H1 (cell line): Measurements from ENCODE around the gene ARID1B. TPM values are rescaled to one million over a fixed set of nuclear protein-coding genes. Genes with fewer than 3 reads are reported as not detected.

Experiments used
- CTCF ChIA-PET: fragments of 300-600 bp; sonication (Branson Sonifier 250); formaldehyde crosslinking; loops from one replicate; lab custom pipeline; 2021; ENCODE audit not compliant: partially characterized antibody; lab: Charles Lee
- POLR2A ChIA-PET: fragments of 300-600 bp; sonication (Branson Sonifier 250); formaldehyde crosslinking; loops from one replicate; lab custom pipeline; 2021; ENCODE audit warnings: inconsistent platforms; ENCODE audit not compliant: partially characterized antibody; lab: Charles Lee
- DNase-seq, 2 experiments: peaks; one replicate each; pipeline versions ENCODE4 v3.0.0 to v3.0.0-alpha.2; 2010 to 2022; ENCODE audit warnings: low spot score in 2 of 2, low read depth in 1 of 2, mixed read lengths in 1 of 2
- FAIRE-seq: peaks from 2 replicates; lab custom pipeline; 2011; peaks lifted over from hg19 to GRCh38; lab: Jason Lieb, UNC
- H2AFZ ChIP-seq: 2 replicates; pipeline ENCODE4 v1.8.1; 2012; ENCODE audit warnings: low read length, inconsistent platforms
- H2AK5ac ChIP-seq: 2 replicates; pipeline ENCODE4 v1.6.1; 2013; ENCODE audit warnings: low read depth, low read length
- H2BK120ac ChIP-seq: replicated peaks from 2 replicates; pipeline ENCODE3; 2013; ENCODE audit warnings: low read depth, low read length, inconsistent platforms
- H2BK12ac ChIP-seq: 2 replicates; pipeline ENCODE4 v1.6.1; 2013; ENCODE audit warnings: low read depth, low read length
- H2BK15ac ChIP-seq: 2 replicates; pipeline ENCODE4 v1.6.1; 2013; ENCODE audit warnings: low read length
- H2BK20ac ChIP-seq: 2 replicates; pipeline ENCODE4 v1.6.1; 2013; ENCODE audit warnings: low read length
- H2BK5ac ChIP-seq: 2 replicates; pipeline ENCODE4 v1.6.1; 2013; ENCODE audit warnings: low read depth, low read length
- H3K14ac ChIP-seq: 2 replicates; pipeline ENCODE4 v1.6.1; 2013; ENCODE audit warnings: inconsistent platforms; ENCODE audit not compliant: insufficient read length
- H3K18ac ChIP-seq: 2 replicates; pipeline ENCODE4 v1.6.1; 2013; ENCODE audit warnings: low read length; ENCODE audit errors: extremely low read depth
- H3K23ac ChIP-seq: 2 replicates; pipeline ENCODE4 v1.6.1; 2013; ENCODE audit warnings: inconsistent platforms; ENCODE audit not compliant: insufficient read length
- H3K23me2 ChIP-seq: 2 replicates; pipeline ENCODE4 v1.6.1; 2013; ENCODE audit warnings: low read depth, low read length
- H3K27ac ChIP-seq: 2 replicates; pipeline ENCODE4 v1.6.1; 2011; ENCODE audit warnings: low read depth, low read length, inconsistent platforms
- H3K27me3 ChIP-seq, 4 experiments: replicated peaks in 1 of 4; 1 replicate in 1 of 4; 2 replicates in 3 of 4; pipeline versions ENCODE4 v1.6.1 to v1.8.1; 2011 to 2013; ENCODE audit warnings: low read length in 3 of 4, mild to moderate bottlenecking in 3 of 4, inconsistent platforms in 2 of 4, mixed read lengths in 2 of 4, moderate library complexity in 1 of 4; ENCODE audit not compliant: control insufficient read depth in 3 of 4, insufficient read depth in 3 of 4; ENCODE audit errors: extremely low read depth in 1 of 4
- H3K36me3 ChIP-seq, 4 experiments: 2 replicates each; pipeline versions ENCODE4 v1.6.1 to v1.8.1; 2011 to 2013; ENCODE audit warnings: mild to moderate bottlenecking in 4 of 4, low read length in 3 of 4, moderate library complexity in 2 of 4, control low read depth in 1 of 4, inconsistent platforms in 1 of 4; ENCODE audit not compliant: insufficient read depth in 4 of 4, control insufficient read depth in 2 of 4
- H3K4ac ChIP-seq: replicated peaks from 2 replicates; pipeline ENCODE3; 2013; ENCODE audit warnings: low read length, low read depth, mixed read lengths, inconsistent platforms; ENCODE audit not compliant: insufficient read length
- H3K4me1 ChIP-seq, 4 experiments: replicated peaks in 1 of 4; 1 replicate in 1 of 4; 2 replicates in 3 of 4; pipeline versions ENCODE4 v1.6.1 to v1.8.1; 2011 to 2013; ENCODE audit warnings: low read length in 3 of 4, inconsistent platforms in 2 of 4, mixed read lengths in 1 of 4; ENCODE audit not compliant: insufficient read depth in 4 of 4, control insufficient read depth in 3 of 4
- H3K4me2 ChIP-seq, 2 experiments: 2 replicates each; pipeline versions ENCODE4 v1.6.1 to v1.8.1; 2011 to 2013; ENCODE audit warnings: low read depth in 2 of 2, low read length in 2 of 2, control low read depth in 1 of 2, inconsistent platforms in 1 of 2, mild to moderate bottlenecking in 1 of 2; ENCODE audit not compliant: insufficient read depth in 1 of 2
- H3K4me3 ChIP-seq, 4 experiments: fragments of 200-600, 300-600 bp in 1 of 4; sonication (generic), shearing (Covaris generic), sonication (Bioruptor Twin) in 1 of 4; 2 replicates each; pipeline versions ENCODE4 v1.5.1 to v1.8.1; 2011 to 2016; ENCODE audit warnings: low read length in 4 of 4, low read depth in 3 of 4, control low read depth in 2 of 4, inconsistent platforms in 2 of 4, mild to moderate bottlenecking in 2 of 4, mixed read lengths in 1 of 4, moderate library complexity in 1 of 4; ENCODE audit not compliant: insufficient read depth in 2 of 4; ENCODE audit errors: extremely low read depth in 1 of 4
- H3K56ac ChIP-seq: replicated peaks from 2 replicates; pipeline ENCODE3; 2013; ENCODE audit warnings: low read depth, mild to moderate bottlenecking, mixed read lengths, low read length, inconsistent platforms; ENCODE audit not compliant: insufficient read length
- H3K79me1 ChIP-seq: 2 replicates; pipeline ENCODE4 v1.6.1; 2013; ENCODE audit warnings: low read depth, low read length, control low read depth
- H3K79me2 ChIP-seq, 2 experiments: 2 replicates each; pipeline versions ENCODE4 v1.6.1 to v1.8.1; 2012 to 2013; ENCODE audit warnings: low read length in 2 of 2, mild to moderate bottlenecking in 2 of 2, inconsistent platforms in 1 of 2; ENCODE audit not compliant: insufficient read depth in 2 of 2, control insufficient read depth in 1 of 2
- H3K9ac ChIP-seq, 4 experiments: replicated peaks in 1 of 4; 1 replicate in 1 of 4; 2 replicates in 3 of 4; pipeline versions ENCODE4 v1.6.1 to v1.8.1; 2011 to 2013; ENCODE audit warnings: low read depth in 3 of 4, low read length in 3 of 4, control low read depth in 2 of 4, mild to moderate bottlenecking in 2 of 4, moderate library complexity in 2 of 4, inconsistent platforms in 1 of 4; ENCODE audit errors: extremely low read depth in 1 of 4
- H3K9me3 ChIP-seq, 2 experiments: 2 replicates each; pipeline versions ENCODE4 v1.6.1 to v1.8.1; 2012 to 2013; ENCODE audit warnings: mild to moderate bottlenecking in 2 of 2, moderate library complexity in 2 of 2, control low read depth in 1 of 2, inconsistent platforms in 1 of 2, low read depth in 1 of 2, low read length in 1 of 2, mixed read lengths in 1 of 2; ENCODE audit not compliant: insufficient read depth in 2 of 2
- H4K20me1 ChIP-seq, 2 experiments: replicated peaks in 1 of 2; 2 replicates each; pipeline versions ENCODE3 to v1.8.1; 2011 to 2013; ENCODE audit warnings: inconsistent platforms in 2 of 2, low read length in 2 of 2, mild to moderate bottlenecking in 1 of 2; ENCODE audit not compliant: insufficient read depth in 2 of 2, control insufficient read depth in 1 of 2
- H4K5ac ChIP-seq: 2 replicates; pipeline ENCODE4 v1.6.1; 2013; ENCODE audit warnings: low read length, low read depth, mixed read lengths, inconsistent platforms; ENCODE audit not compliant: insufficient read length
- H4K8ac ChIP-seq: 2 replicates; pipeline ENCODE4 v1.8.0; 2013; ENCODE audit warnings: mild to moderate bottlenecking, moderate library complexity, low read length, inconsistent platforms; ENCODE audit not compliant: insufficient read depth; ENCODE audit errors: extremely low read depth
- H4K91ac ChIP-seq: replicated peaks from 2 replicates; pipeline ENCODE3; 2013; ENCODE audit warnings: low read length, mixed read lengths, inconsistent platforms; ENCODE audit not compliant: insufficient read length
- BCL11A ChIP-seq, 2 experiments: IDR thresholded peaks; one replicate each; pipeline ENCODE4 v1.6.1; 2011; ENCODE audit warnings: low read depth in 2 of 2, low read length in 2 of 2, mild to moderate bottlenecking in 2 of 2
- BRCA1 ChIP-seq: IDR thresholded peaks from 2 replicates; pipeline ENCODE4 v1.6.1; 2012; ENCODE audit warnings: low read depth, low read length, improper control_type of control experiment
- EGR1 ChIP-seq: IDR thresholded peaks from 2 replicates; pipeline ENCODE4 v1.6.1; 2011; ENCODE audit warnings: low read depth, low read length, borderline replicate concordance
- KDM1A ChIP-seq: fragments of 200-600, 300-600 bp; sonication (generic); IDR thresholded peaks from 2 replicates; pipeline ENCODE4 v1.7.1; 2016; ENCODE audit warnings: mild to moderate bottlenecking, low read length, borderline replicate concordance
- KDM4A ChIP-seq: IDR thresholded peaks from one replicate; pipeline ENCODE4 v1.7.1; 2012; ENCODE audit warnings: low read depth, mild to moderate bottlenecking, moderate library complexity, low read length, inconsistent platforms; ENCODE audit not compliant: severe bottlenecking
- SAP30 ChIP-seq: fragments of 300-600 bp; sonication (generic); IDR thresholded peaks from 2 replicates; pipeline ENCODE4 v1.7.1; 2012; ENCODE audit warnings: low read length, moderate library complexity, mild to moderate bottlenecking, inconsistent platforms; ENCODE audit not compliant: insufficient read depth, insufficient replicate concordance
- SIN3A ChIP-seq, 2 experiments: IDR thresholded peaks in 1 of 2; conservative IDR thresholded peaks in 1 of 2; 2 replicates each; pipeline ENCODE4 v1.6.1; 2011 to 2012; ENCODE audit warnings: low read length in 2 of 2, improper control_type of control experiment in 1 of 2, low read depth in 1 of 2, mild to moderate bottlenecking in 1 of 2
- SIRT6 ChIP-seq: IDR thresholded peaks from one replicate; pipeline ENCODE4 v1.7.1; 2012; ENCODE audit warnings: low read length, inconsistent platforms
- SIX5 ChIP-seq: IDR thresholded peaks from 2 replicates; pipeline ENCODE4 v1.6.1; 2011; ENCODE audit warnings: mild to moderate bottlenecking, low read depth, low read length
- TAF1 ChIP-seq: IDR thresholded peaks from 2 replicates; pipeline ENCODE4 v1.6.1; 2011; ENCODE audit warnings: mild to moderate bottlenecking, low read depth, low read length
- TCF12 ChIP-seq: IDR thresholded peaks from 2 replicates; pipeline ENCODE4 v1.6.1; 2011; ENCODE audit warnings: low read depth, mild to moderate bottlenecking, low read length
- YY1 ChIP-seq: IDR thresholded peaks from 2 replicates; pipeline ENCODE4 v1.6.1; 2011; ENCODE audit warnings: low read depth, mild to moderate bottlenecking, low read length
- WGBS, 2 experiments: shearing (Covaris generic) in 1 of 2; methylation state at CpG; one replicate each; pipeline versions ENCODE4 v1.1.6 to v1.1.7; 2013 to 2015; ENCODE audit warnings: low lambda C conversion rate in 2 of 2, mixed read lengths in 2 of 2, inconsistent platforms in 1 of 2, low coverage in 1 of 2, missing lambda C conversion rate in 1 of 2; ENCODE audit not compliant: insufficient replicate concordance in 2 of 2, insufficient coverage in 1 of 2, insufficient read length in 1 of 2; ENCODE audit errors: extremely low coverage in 1 of 2, missing lambda C conversion rate in 1 of 2; 5-methylcytosine and 5-hydroxymethylcytosine counted together
- polyA plus RNA-seq, 7 experiments: library from polyadenylated mRNA; depleted of rRNA in 3 of 7; stranded (reverse) in 5 of 7; unstranded in 2 of 7; fragments of >200 nt in 5 of 7; fragments of 200-250 nt in 2 of 7; gene quantifications; 1 replicate in 5 of 7; 2 replicates in 1 of 7; 4 replicates in 1 of 7; pipeline versions ENCODE4 v1.2.1 to v1.2.3, GENCODE V29; 2011 to 2013; ENCODE audit warnings: missing spikeins in 2 of 7, mixed read lengths in 2 of 7
- total RNA-seq: library from RNA; stranded (reverse); fragmentation: NEBNext Ultra II Directional; extraction: Animal tissue kit (Norgen Biotek cat#: 25700); gene quantifications from 2 replicates; pipeline ENCODE4 v1.2.1, GENCODE V29; 2021

ARID1B gene
- total and polyA plus RNA-seq, 2 of the 8 experiments (the other 6 are each of a cell fraction or from before 2014, with no cell fraction given): 24.3 to 70.3 TPM

- H3K4ac ChIP-seq: no peak overlapping the region
- DNase-seq (no peak), FAIRE-seq (no peak)
- peaks cover 7 to 47% (median 24%) of the 10 kb centered on the region in 4 experiments for H3K36me3 ChIP-seq
- no peak overlapping the region for H3K4me2 ChIP-seq
- H3K27me3 ChIP-seq: no peaks in the 10 kb centered on the region; a peak in 1 of 7 replicates
- H2BK120ac ChIP-seq: no peak overlapping the region
- H3K9ac ChIP-seq: no peak overlapping the region
- no peak overlapping the region for H2BK20ac ChIP-seq
- no peak overlapping the region for H3K56ac ChIP-seq
- H4K91ac ChIP-seq: no peak overlapping the region
- H4K8ac ChIP-seq: no peak overlapping the region
- POLR2A ChIA-PET: no interaction called here
- H2BK5ac ChIP-seq: no peak overlapping the region
- no peak overlapping the region for H3K18ac ChIP-seq
- no peaks in the 10 kb centered on the region for H3K79me1 ChIP-seq
- H4K20me1 ChIP-seq: no peaks in the 10 kb centered on the region
- H2BK15ac ChIP-seq: no peak overlapping the region
- H3K4me3 ChIP-seq: no peak overlapping the region
- no peaks in the 10 kb centered on the region for H3K79me2 ChIP-seq
- H3K4me1 ChIP-seq: no peaks in the 10 kb centered on the region; a peak in 2 of 7 replicates
- no peak overlapping the region for H2AK5ac ChIP-seq
- CTCF ChIA-PET: no interaction called here
- no peak overlapping the region for H3K23ac ChIP-seq
- no peak overlapping the region for H4K5ac ChIP-seq
- H2AFZ ChIP-seq: no peak overlapping the region
- no peak overlapping the region for H3K27ac ChIP-seq
- no peak overlapping the region for H3K14ac ChIP-seq
- H3K23me2 ChIP-seq: no peaks in the 10 kb centered on the region
- H2BK12ac ChIP-seq: no peak overlapping the region
- WGBS, 2 experiments: 94% methylated on average over 6 of the region's 6 CpGs; no CpG with 5 or more reads in 1 of the 2 experiments
- no peaks in the 10 kb centered on the region for H3K9me3 ChIP-seq
- TF ChIP-seq SIX5: no peak
- TF ChIP-seq KDM4A: no peak
- TF ChIP-seq SIN3A (conservative IDR thresholded peaks at IDR 0.05 in 1 of 2, IDR thresholded peaks at IDR 0.05 in 1 of 2; ENCODE audit: low read depth in 1 of 2, low read length in 2 of 2): no peak
- TF ChIP-seq KDM1A: no peak
- no peak for TF ChIP-seq EGR1
- TF ChIP-seq BRCA1: no peak
- TF ChIP-seq TCF12: no peak
- TF ChIP-seq SAP30: no peak
- no peak for TF ChIP-seq TAF1
- TF ChIP-seq BCL11A (IDR thresholded peaks at IDR 0.05; ENCODE audit: low read depth in 2 of 2, low read length in 2 of 2): no peak
- no peak for TF ChIP-seq SIRT6
- no peak for TF ChIP-seq YY1
These were observed 419.2 kb downstream of the ARID1B start for GRCh38 chr6:157196391-157196790.
